Stimulated activated CD4-positive, alpha-beta T cell treated with anti-CD3 and anti-CD28 coated beads, Interleukin-12 subunit alpha, Interleukin-12 subunit beta, amount 100 ng/mL, for 24 hours (primary cell): Measurements from ENCODE around the gene FOXF2.

Source experiments
- DNase-seq, 2 experiments: peaks; one replicate each; pipeline ENCODE4 v3.0.0-alpha.2; 2020; ENCODE audit warnings: low read depth in 2 of 2

FOXF2 gene

GRCh38 chr6:1390946-1391799 lies 1.8 kb downstream of the FOXF2 start:
- DNase-seq = no peak

GRCh38 chr6:1391800-1392309 lies 2.5 kb downstream of the FOXF2 start:
- no peak for DNase-seq

- DNase-seq = no peak
Measured at GRCh38 chr6:1392813-1393640, 3.7 kb downstream of the FOXF2 start.

GRCh38 chr6:1393641-1394283 lies 4.4 kb downstream of the FOXF2 start:
- DNase-seq = no peak

- DNase-seq = no peak
Measured at GRCh38 chr6:1394514-1395463, 5.4 kb downstream of the FOXF2 start.

GRCh38 chr6:1395506-1395905 lies 6.1 kb downstream of the FOXF2 start:
- DNase-seq = no peak

GRCh38 chr6:1395941-1396908 lies 6.8 kb downstream of the FOXF2 start:
- DNase-seq = no peak

- peak; percentile 46 to 56 for DNase-seq
Measured at GRCh38 chr6:1396952-1397868, 7.8 kb downstream of the FOXF2 start.

- DNase-seq = no peak
Measured at GRCh38 chr6:1399085-1399780, 9.9 kb downstream of the FOXF2 start.

- DNase-seq = no peak
Measured at GRCh38 chr6:1400126-1400850, 10.9 kb downstream of the FOXF2 start.

- no peak for DNase-seq
Measured at GRCh38 chr6:1402369-1402768, 13.0 kb downstream of the FOXF2 start.

GRCh38 chr6:1402868-1403267 lies 13.5 kb downstream of the FOXF2 start:
- DNase-seq = no peak

GRCh38 chr6:1403851-1404712 lies 14.7 kb downstream of the FOXF2 start:
- DNase-seq = no peak

- DNase-seq = no peak
Measured at GRCh38 chr6:1404713-1405098, 15.3 kb downstream of the FOXF2 start.

GRCh38 chr6:1405221-1405620 lies 15.8 kb downstream of the FOXF2 start:
- no peak for DNase-seq

GRCh38 chr6:1406306-1407072 lies 17.1 kb downstream of the FOXF2 start:
- DNase-seq = no peak
